GM12878 (cell line): ENCODE results near the gene TMEM140. TPM values are rescaled to one million over a fixed set of nuclear protein-coding genes. Genes with fewer than 3 reads are reported as not detected.

Experiments
- BCL11A ChIP-seq: IDR thresholded peaks from 2 replicates; pipeline ENCODE4 v1.6.1; 2011; ENCODE audit warnings: low read depth, low read length
- BHLHE40 ChIP-seq, 2 experiments: fragments of 450-650 bp in 1 of 2; IDR thresholded peaks; 2 replicates each; pipeline ENCODE4 v1.6.1; 2011 to 2017; ENCODE audit warnings: low read depth in 2 of 2, borderline replicate concordance in 1 of 2, improper control_type of control experiment in 1 of 2, low read length in 1 of 2, mild to moderate bottlenecking in 1 of 2
- BRCA1 ChIP-seq: IDR thresholded peaks from 2 replicates; pipeline ENCODE4 v1.6.1; 2011; ENCODE audit warnings: low read depth, low read length, improper control_type of control experiment
- CREM ChIP-seq: IDR thresholded peaks from 2 replicates; pipeline ENCODE4 v1.6.1; 2014; ENCODE audit warnings: antibody characterized with exemption, low read depth
- EGR1 ChIP-seq, 2 experiments: IDR thresholded peaks; 1 replicate in 1 of 2; 2 replicates in 1 of 2; pipeline ENCODE4 v1.6.1; 2011 to 2012; ENCODE audit warnings: low read depth in 2 of 2, low read length in 2 of 2, borderline replicate concordance in 1 of 2, mild to moderate bottlenecking in 1 of 2, moderate library complexity in 1 of 2
- EP300 ChIP-seq, 2 experiments: fragments of 150-350 bp in 1 of 2; IDR thresholded peaks; 2 replicates each; pipeline ENCODE4 v1.6.1; 2011 to 2012; ENCODE audit warnings: low read depth in 2 of 2, low read length in 2 of 2, borderline replicate concordance in 1 of 2, improper control_type of control experiment in 1 of 2, inconsistent platforms in 1 of 2; ENCODE audit not compliant: control insufficient read depth in 1 of 2
- GATAD2B ChIP-seq: fragments of 450-650 bp; conservative IDR thresholded peaks from 2 replicates; pipeline ENCODE4 v1.6.1; 2017; ENCODE audit warnings: low read depth, mild to moderate bottlenecking, moderate library complexity
- IKZF2 ChIP-seq, 2 experiments: fragments of 450-650 bp; IDR thresholded peaks; 2 replicates each; pipeline ENCODE4 v1.6.1; 2017; ENCODE audit warnings: mild to moderate bottlenecking in 2 of 2, moderate library complexity in 2 of 2
- IRF4 ChIP-seq: IDR thresholded peaks from 2 replicates; pipeline ENCODE4 v1.6.1; 2011; ENCODE audit warnings: low read depth, low read length
- KLF5 ChIP-seq: fragments of 450-650 bp; IDR thresholded peaks from 2 replicates; pipeline ENCODE4 v1.6.1; 2014; ENCODE audit warnings: mild to moderate bottlenecking; ENCODE audit not compliant: partially characterized antibody
- LARP7 ChIP-seq: fragments of 450-650 bp; IDR thresholded peaks from 2 replicates; pipeline ENCODE4 v1.6.1; 2017; ENCODE audit warnings: mild to moderate bottlenecking
- NBN ChIP-seq: fragments of 450-650 bp; IDR thresholded peaks from 2 replicates; pipeline ENCODE4 v1.6.1; 2016
- NR2C1 ChIP-seq: fragments of 450-650 bp; IDR thresholded peaks from 2 replicates; pipeline ENCODE4 v1.6.1; 2017; ENCODE audit warnings: antibody characterized with exemption, mild to moderate bottlenecking, moderate library complexity
- RAD51 ChIP-seq: fragments of 450-650 bp; IDR thresholded peaks from 2 replicates; pipeline ENCODE4 v1.6.1; 2016; ENCODE audit warnings: moderate library complexity, mild to moderate bottlenecking, inconsistent platforms
- RCOR1 ChIP-seq: conservative IDR thresholded peaks from 2 replicates; pipeline ENCODE4 v1.6.1; 2012; ENCODE audit warnings: low read depth, low read length, improper control_type of control experiment
- RUNX3 ChIP-seq: IDR thresholded peaks from 2 replicates; pipeline ENCODE4 v1.6.1; 2012; ENCODE audit warnings: low read length, inconsistent platforms
- SIX5 ChIP-seq: IDR thresholded peaks from 2 replicates; pipeline ENCODE4 v1.6.1; 2011; ENCODE audit warnings: mild to moderate bottlenecking, low read depth, low read length, moderate library complexity; ENCODE audit not compliant: severe bottlenecking
- SP1 ChIP-seq: IDR thresholded peaks from one replicate; pipeline ENCODE4 v1.6.1; 2011; ENCODE audit warnings: low read depth, low read length
- SREBF1 ChIP-seq: IDR thresholded peaks from 2 replicates; pipeline ENCODE4 v1.6.1; 2012; ENCODE audit warnings: mild to moderate bottlenecking, low read length
- TBL1XR1 ChIP-seq: IDR thresholded peaks from 2 replicates; pipeline ENCODE4 v1.6.1; 2012; ENCODE audit warnings: low read depth, low read length, improper control_type of control experiment
- ZNF217 ChIP-seq: fragments of 450-650 bp; IDR thresholded peaks from 2 replicates; pipeline ENCODE4 v1.6.1; 2017; ENCODE audit warnings: antibody characterized with exemption, mild to moderate bottlenecking
- ZSCAN29 ChIP-seq: fragments of 450-650 bp; IDR thresholded peaks from 2 replicates; pipeline ENCODE4 v1.6.1; 2017; ENCODE audit warnings: mild to moderate bottlenecking, moderate library complexity
- polyA plus RNA-seq, 11 experiments: library from polyadenylated mRNA; depleted of rRNA in 4 of 11; unstranded in 6 of 11; stranded (reverse) in 5 of 11; fragments of >200 nt; fragmentation: Nextera tagmentation in 4 of 11; fragmentation: Illumina TruSeq in 1 of 11; extraction: Ambion mirVana in 4 of 11; extraction: Trizol in 1 of 11; gene quantifications; 1 replicate in 1 of 11; 2 replicates in 10 of 11; pipeline versions ENCODE4 v1.2.1 to v1.2.3, GENCODE V29; 2011 to 2016; ENCODE audit warnings: inconsistent platforms in 2 of 11, missing spikeins in 2 of 11, low read depth in 1 of 11
- total RNA-seq, 4 experiments: library from RNA; depleted of rRNA in 3 of 4; stranded (reverse); fragments of >200 nt in 3 of 4; fragmentation: Illumina TruSeq in 1 of 4; extraction: Trizol in 1 of 4; gene quantifications; 2 replicates each; pipeline versions ENCODE4 v1.2.1 to v1.2.3, GENCODE V29; 2013 to 2021
- TF ChIP-seq, protein P1 (sequence below): fragments of 450-650 bp; formaldehyde crosslinking; IDR thresholded peaks from 2 replicates; pipeline ENCODE4 v1.4.0; 2020; ENCODE audit warnings: mild to moderate bottlenecking, moderate library complexity
- TF ChIP-seq, protein P2 (sequence below): fragments of 450-650 bp; IDR thresholded peaks from 2 replicates; pipeline ENCODE4 v1.6.1; 2017; ENCODE audit warnings: antibody characterized with exemption, mild to moderate bottlenecking, moderate library complexity

The TMEM140 gene
- total and polyA plus RNA-seq, 10 of the 15 experiments (the other 5 are each of a cell fraction or from before 2014, with no cell fraction given) = 0.85 to 20.7 (median 3.3) TPM

DNA sequence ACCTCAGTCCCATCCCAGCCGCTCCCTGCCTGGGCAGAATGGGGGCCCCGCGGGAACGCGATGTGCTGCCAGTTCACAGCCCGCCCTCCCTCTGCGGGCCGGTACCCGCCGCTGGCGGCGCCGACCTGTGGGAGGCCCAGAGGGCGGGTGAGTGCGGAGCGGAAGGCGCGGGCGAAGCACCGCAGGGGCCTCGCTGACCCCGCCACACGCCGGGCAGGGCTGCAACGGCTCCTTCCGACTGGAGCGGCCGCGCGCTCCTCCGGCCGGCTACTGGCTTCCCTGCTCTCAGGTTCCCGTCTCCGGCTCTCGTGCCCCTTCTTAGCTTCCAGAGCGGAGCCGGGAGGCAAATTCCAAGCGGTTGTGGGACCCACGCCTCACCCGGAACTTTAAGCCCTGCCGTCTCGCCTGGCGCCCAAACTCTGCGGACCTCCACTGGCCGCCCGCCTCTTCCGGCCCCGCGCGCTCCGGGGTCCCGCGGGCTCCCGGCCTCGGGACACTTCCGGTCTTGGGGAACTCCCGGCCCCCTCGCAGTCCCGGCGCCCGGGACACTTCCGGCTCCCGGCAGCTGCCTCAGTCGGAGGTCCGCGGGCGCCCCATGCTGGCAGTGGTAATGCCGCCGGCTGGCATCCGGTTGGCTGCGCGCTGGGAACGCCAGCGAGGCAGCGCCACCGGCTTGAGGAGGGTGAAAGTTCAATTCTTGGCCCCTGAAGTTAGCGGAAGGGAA lies 22.6 kb downstream of the TMEM140 start, which contains the start of gene CYREN (continued):
- TF ChIP-seq BHLHE40 (IDR thresholded peaks at IDR 0.05; ENCODE audit: borderline replicate concordance in 1 of 2, low read depth in 2 of 2, low read length in 1 of 2) (peak; percentile 42 to 76; a peak in 1 of 4 replicates), NR2C1 (peak; percentile 85), ZSCAN29 (0 out of 2 replicates have a peak, but pooled peaks have one; percentile 9), RCOR1 (0 out of 2 replicates have a peak, but pooled peaks have one; percentile 46), TBL1XR1 (peak; percentile 85), BRCA1 (no peak), LARP7 (peak; percentile 97), CREM (peak; percentile 36; the same call in 1 of the 2 replicates), RUNX3 (peak; percentile 24; the same call in 1 of the 2 replicates), SP1 (peak; percentile 7), IRF4 (no peak), EGR1 (IDR thresholded peaks at IDR 0.05; ENCODE audit: borderline replicate concordance in 1 of 2, low read depth in 2 of 2, low read length in 2 of 2) (peak in 1 of 2 experiments; percentile 48; a peak in 1 of 3 replicates), KLF5 (peak; percentile 57), SREBF1 (peak; percentile 41; the same call in 1 of the 2 replicates), RAD51 (no peak), ZNF217 (no peak), BCL11A (0 out of 2 replicates have a peak, but pooled peaks have one; percentile 14), NBN (peak; percentile 62; the same call in 1 of the 2 replicates), EP300 (IDR thresholded peaks at IDR 0.05; ENCODE audit: borderline replicate concordance in 1 of 2, control insufficient read depth in 1 of 2, low read depth in 2 of 2, low read length in 2 of 2) (no peak; a peak in 1 of 4 replicates), IKZF2 (IDR thresholded peaks at IDR 0.05) (peak; percentile 94; a peak in 2 of 4 replicates), SIX5 (peak; percentile 45), GATAD2B (peak; percentile 99)
- TF ChIP-seq, protein P1, sequence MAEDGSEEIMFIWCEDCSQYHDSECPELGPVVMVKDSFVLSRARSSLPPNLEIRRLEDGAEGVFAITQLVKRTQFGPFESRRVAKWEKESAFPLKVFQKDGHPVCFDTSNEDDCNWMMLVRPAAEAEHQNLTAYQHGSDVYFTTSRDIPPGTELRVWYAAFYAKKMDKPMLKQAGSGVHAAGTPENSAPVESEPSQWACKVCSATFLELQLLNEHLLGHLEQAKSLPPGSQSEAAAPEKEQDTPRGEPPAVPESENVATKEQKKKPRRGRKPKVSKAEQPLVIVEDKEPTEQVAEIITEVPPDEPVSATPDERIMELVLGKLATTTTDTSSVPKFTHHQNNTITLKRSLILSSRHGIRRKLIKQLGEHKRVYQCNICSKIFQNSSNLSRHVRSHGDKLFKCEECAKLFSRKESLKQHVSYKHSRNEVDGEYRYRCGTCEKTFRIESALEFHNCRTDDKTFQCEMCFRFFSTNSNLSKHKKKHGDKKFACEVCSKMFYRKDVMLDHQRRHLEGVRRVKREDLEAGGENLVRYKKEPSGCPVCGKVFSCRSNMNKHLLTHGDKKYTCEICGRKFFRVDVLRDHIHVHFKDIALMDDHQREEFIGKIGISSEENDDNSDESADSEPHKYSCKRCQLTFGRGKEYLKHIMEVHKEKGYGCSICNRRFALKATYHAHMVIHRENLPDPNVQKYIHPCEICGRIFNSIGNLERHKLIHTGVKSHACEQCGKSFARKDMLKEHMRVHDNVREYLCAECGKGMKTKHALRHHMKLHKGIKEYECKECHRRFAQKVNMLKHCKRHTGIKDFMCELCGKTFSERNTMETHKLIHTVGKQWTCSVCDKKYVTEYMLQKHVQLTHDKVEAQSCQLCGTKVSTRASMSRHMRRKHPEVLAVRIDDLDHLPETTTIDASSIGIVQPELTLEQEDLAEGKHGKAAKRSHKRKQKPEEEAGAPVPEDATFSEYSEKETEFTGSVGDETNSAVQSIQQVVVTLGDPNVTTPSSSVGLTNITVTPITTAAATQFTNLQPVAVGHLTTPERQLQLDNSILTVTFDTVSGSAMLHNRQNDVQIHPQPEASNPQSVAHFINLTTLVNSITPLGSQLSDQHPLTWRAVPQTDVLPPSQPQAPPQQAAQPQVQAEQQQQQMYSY (CRISPR knock-in tag) = no peak
- TF ChIP-seq, protein P2, sequence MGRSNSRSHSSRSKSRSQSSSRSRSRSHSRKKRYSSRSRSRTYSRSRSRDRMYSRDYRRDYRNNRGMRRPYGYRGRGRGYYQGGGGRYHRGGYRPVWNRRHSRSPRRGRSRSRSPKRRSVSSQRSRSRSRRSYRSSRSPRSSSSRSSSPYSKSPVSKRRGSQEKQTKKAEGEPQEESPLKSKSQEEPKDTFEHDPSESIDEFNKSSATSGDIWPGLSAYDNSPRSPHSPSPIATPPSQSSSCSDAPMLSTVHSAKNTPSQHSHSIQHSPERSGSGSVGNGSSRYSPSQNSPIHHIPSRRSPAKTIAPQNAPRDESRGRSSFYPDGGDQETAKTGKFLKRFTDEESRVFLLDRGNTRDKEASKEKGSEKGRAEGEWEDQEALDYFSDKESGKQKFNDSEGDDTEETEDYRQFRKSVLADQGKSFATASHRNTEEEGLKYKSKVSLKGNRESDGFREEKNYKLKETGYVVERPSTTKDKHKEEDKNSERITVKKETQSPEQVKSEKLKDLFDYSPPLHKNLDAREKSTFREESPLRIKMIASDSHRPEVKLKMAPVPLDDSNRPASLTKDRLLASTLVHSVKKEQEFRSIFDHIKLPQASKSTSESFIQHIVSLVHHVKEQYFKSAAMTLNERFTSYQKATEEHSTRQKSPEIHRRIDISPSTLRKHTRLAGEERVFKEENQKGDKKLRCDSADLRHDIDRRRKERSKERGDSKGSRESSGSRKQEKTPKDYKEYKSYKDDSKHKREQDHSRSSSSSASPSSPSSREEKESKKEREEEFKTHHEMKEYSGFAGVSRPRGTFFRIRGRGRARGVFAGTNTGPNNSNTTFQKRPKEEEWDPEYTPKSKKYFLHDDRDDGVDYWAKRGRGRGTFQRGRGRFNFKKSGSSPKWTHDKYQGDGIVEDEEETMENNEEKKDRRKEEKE = 0 out of 2 replicates have a peak, but pooled peaks have one; percentile 7
